PC-3 (cell line): ENCODE data around the gene HILPDA. TPM values are rescaled to one million over a fixed set of nuclear protein-coding genes. Genes with fewer than 3 reads are reported as not detected.

Source experiments
- ATAC-seq: fragments of 200-7000 bp; cut with Tn5 transposase; 2 replicates; pipeline ENCODE4 v1.9.1; 2020; ENCODE audit warnings: mild to moderate bottlenecking, moderate library complexity
- Bru-seq: library from RNA; stranded (reverse); fragments of 400-500 nt; gene quantifications from one replicate; lab custom pipeline; 2021; lab: Mats Ljungman, UMichigan
- BruChase-seq, 2 experiments: library from RNA; stranded (reverse); fragments of 400-500 nt; gene quantifications; one replicate each; lab custom pipeline; 2021; lab: Mats Ljungman, UMichigan
- BruUV-seq: library from RNA; stranded (reverse); fragments of 400-500 nt; replicated peaks from 2 replicates; lab custom pipeline; 2021; lab: Mats Ljungman, UMichigan
- CTCF ChIA-PET: fragments of 300-600 bp; sonication (Branson Sonifier 250); formaldehyde crosslinking; loops from one replicate; lab custom pipeline; 2022; ENCODE audit warnings: antibody characterized with exemption; lab: Charles Lee
- POLR2A ChIA-PET: fragments of 300-600 bp; sonication (Branson Sonifier 250); formaldehyde crosslinking; loops from one replicate; lab custom pipeline; 2022; ENCODE audit warnings: antibody characterized with exemption; ENCODE audit not compliant: unreplicated experiment; lab: Charles Lee
- DNase-seq: peaks from one replicate; pipeline ENCODE4 v3.0.0-alpha.2; 2015
- H2AFZ ChIP-seq: fragments of 300-600 bp; sonication (generic); 2 replicates; pipeline ENCODE4 v1.6.0; 2016; ENCODE audit warnings: antibody characterized with exemption, low read length
- H3F3A ChIP-seq: fragments of 300-600 bp; sonication (generic); one replicate; pipeline ENCODE4 v1.6.0; 2017; ENCODE audit warnings: antibody characterized with exemption, low read length, control low read depth, mild to moderate bottlenecking; ENCODE audit not compliant: unreplicated experiment
- H3K27ac ChIP-seq: fragments of 300-600 bp; sonication (generic); 2 replicates; pipeline ENCODE4 v1.5.1; 2016; ENCODE audit warnings: mild to moderate bottlenecking, low read length
- H3K27me3 ChIP-seq: fragments of 300-600 bp; sonication (generic); 2 replicates; pipeline ENCODE4 v1.6.1; 2016; ENCODE audit warnings: low read length, mixed read lengths
- H3K36me3 ChIP-seq: fragments of 300-600 bp; sonication (generic); 2 replicates; pipeline ENCODE4 v1.6.1; 2016; ENCODE audit warnings: low read depth, mixed run types, low read length, mixed read lengths
- H3K4me1 ChIP-seq: fragments of 300-600 bp; sonication (generic); 2 replicates; pipeline ENCODE4 v1.5.1; 2016; ENCODE audit warnings: low read length; ENCODE audit not compliant: insufficient read depth
- H3K4me2 ChIP-seq: fragments of 300-600 bp; sonication (generic); 2 replicates; pipeline ENCODE4 v1.6.0; 2016; ENCODE audit warnings: low read length
- H3K4me3 ChIP-seq: fragments of 300-600 bp; sonication (generic); 2 replicates; pipeline ENCODE4 v1.5.1; 2016; ENCODE audit warnings: mild to moderate bottlenecking, low read length, mixed read lengths
- H3K79me2 ChIP-seq: fragments of 300-600 bp; sonication (generic); 2 replicates; pipeline ENCODE4 v1.6.1; 2017; ENCODE audit warnings: low read length, mixed read lengths
- H3K9ac ChIP-seq: fragments of 300-600 bp; sonication (generic); 2 replicates; pipeline ENCODE4 v1.6.0; 2016; ENCODE audit warnings: mild to moderate bottlenecking, low read length
- H3K9me2 ChIP-seq: fragments of 300-600 bp; sonication (generic); replicated peaks from 2 replicates; pipeline ENCODE4 v1.6.1; 2016; ENCODE audit warnings: mixed run types, low read length, mixed read lengths
- H3K9me3 ChIP-seq: fragments of 300-600 bp; sonication (generic); 2 replicates; pipeline ENCODE4 v1.6.1; 2016; ENCODE audit warnings: low read length, mixed read lengths
- H4K20me1 ChIP-seq: fragments of 300-600 bp; sonication (generic); 2 replicates; pipeline ENCODE4 v1.6.1; 2016; ENCODE audit warnings: low read length, mixed read lengths
- CTCF ChIP-seq: fragments of 300-600 bp; sonication (generic); conservative IDR thresholded peaks from 2 replicates; pipeline ENCODE4 v1.5.1; 2017; ENCODE audit warnings: antibody characterized with exemption, low read depth, mild to moderate bottlenecking, low read length
- EZH2 ChIP-seq: fragments of 300-600 bp; sonication (generic); IDR thresholded peaks from one replicate; pipeline ENCODE4 v1.6.1; 2017; ENCODE audit warnings: antibody characterized with exemption, mild to moderate bottlenecking, low read length; ENCODE audit not compliant: unreplicated experiment
- EZH2phosphoT487 ChIP-seq: fragments of 300-600 bp; sonication (generic); IDR thresholded peaks from 2 replicates; pipeline ENCODE4 v1.6.1; 2018; ENCODE audit warnings: mild to moderate bottlenecking, antibody characterized with exemption, low read length, borderline replicate concordance
- intact Hi-C: fragments of 100-400 bp; cut with micrococcal nuclease; formaldehyde crosslinking; loops from 2 replicates; pipeline ENCODE4 v1.9.0; 2023
- long read RNA-seq: library from polyadenylated mRNA; unstranded; transcript quantifications from one replicate; pipeline ENCODE4 v2.0.0, GENCODE V29; 2021; ENCODE audit not compliant: unreplicated experiment
- total RNA-seq: library from RNA; depleted of rRNA; stranded (reverse); fragments of >200 nt; gene quantifications from 2 replicates; pipeline ENCODE4 v1.2.3, GENCODE V29; 2014; rRNA removed

The HILPDA gene, protein sequence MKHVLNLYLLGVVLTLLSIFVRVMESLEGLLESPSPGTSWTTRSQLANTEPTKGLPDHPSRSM
- total RNA-seq (25.7 and 29.1 TPM in 2 replicates), Bru-seq, nascent RNA (percentile 93 among the genes with signal in this experiment), BruChase-seq, experiment 1, labeled RNA remaining after a 6-hour chase (percentile 93 among the genes with signal in this experiment), BruChase-seq, experiment 2, labeled RNA remaining after a 2-hour chase (percentile 96 among the genes with signal in this experiment)
- long read RNA-seq, transcript HILPDA-201 (2 exons, 1,349 nt), result major isoform, 47 of 56 reads
- long read RNA-seq, transcript HILPDA-202 (2 exons, 785 nt), result minor isoform, 8 of 56 reads
- long read RNA-seq, partial matches to known transcripts, result 0 of 56 reads
- long read RNA-seq, other reads (novel, unspliced or antisense), result 1 of 56 reads

DNA sequence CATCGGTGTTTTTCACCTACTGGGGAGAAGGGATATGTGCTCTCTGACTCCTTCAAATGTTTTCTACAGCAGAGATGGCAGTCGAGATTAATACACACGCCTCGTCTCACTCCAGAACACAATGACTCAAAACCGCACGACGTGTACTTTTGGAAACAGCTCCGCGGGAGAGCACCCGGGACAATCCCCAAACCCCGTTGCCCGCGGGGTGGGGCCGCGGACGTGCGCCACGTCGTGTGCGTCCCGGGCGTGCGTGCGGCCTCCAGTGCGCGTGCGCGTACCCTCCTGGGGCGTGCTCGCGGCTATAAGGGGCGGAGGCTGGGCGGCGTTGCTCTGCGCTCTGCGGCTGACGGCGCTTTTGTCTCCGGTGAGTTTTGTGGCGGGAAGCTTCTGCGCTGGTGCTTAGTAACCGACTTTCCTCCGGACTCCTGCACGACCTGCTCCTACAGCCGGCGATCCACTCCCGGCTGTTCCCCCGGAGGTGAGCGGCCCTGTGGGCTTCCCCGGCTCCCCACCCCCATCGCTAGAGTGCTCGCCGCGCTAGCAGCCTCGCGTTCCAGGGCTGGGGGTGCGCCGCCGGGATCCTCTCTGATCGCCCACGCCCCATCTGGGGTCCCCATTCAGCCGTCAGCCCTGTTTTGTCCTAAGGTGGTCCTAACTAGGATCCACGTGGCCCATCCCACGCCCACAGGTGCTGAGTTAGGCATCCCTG, at the start of gene HILPDA:
TSS of gene HILPDA (plus strand) at position 336 of the 712 bp plus-strand sequence. CDS start 1,391 bp downstream, outside the sequence.
- Histone ChIP-seq H3K4me2 (peak within 1 kb of the TSS; percentile 94), H3F3A (no peaks in the 10 kb centered on the region), H3K36me3 (peaks cover 14% of the 10 kb centered on the region; the same call in 1 of the 2 replicates), H3K4me1 (peaks cover 28% of the 10 kb centered on the region), H2AFZ (peak within 1 kb of the TSS; percentile 90), H4K20me1 (peaks cover 16% of the 10 kb centered on the region), H3K27me3 (no peaks in the 10 kb centered on the region), H3K9me3 (no peaks in the 10 kb centered on the region), H3K79me2 (peaks cover 46% of the 10 kb centered on the region), H3K4me3 (peak within 1 kb of the TSS; percentile 97), H3K9me2 (no peaks in the 10 kb centered on the region), H3K9ac (peak within 1 kb of the TSS; percentile 90), H3K27ac (peak within 1 kb of the TSS; percentile 69)
- CTCF ChIA-PET, result no interaction called here
- intact Hi-C loops, result no loop called here
- peak; percentile 96 for DNase-seq
- peak; percentile 90 for ATAC-seq
- TSS peak; percentile 72 for BruUV-seq
- TF ChIP-seq EZH2phosphoT487 (peak; percentile 97), CTCF (no peak), EZH2 (no peak)
- POLR2A ChIA-PET, result interaction anchor here (0.6 kb wide), 1 partner anchor 407 kb away, joined by 4 read pairs; the partner anchor contains the start of gene ATP6V1F

GRCh38 chr7:128406314-128407232, 49.1 kb upstream of the HILPDA start:
- no TSS peak for BruUV-seq
- H3K9me3 ChIP-seq, result no peaks in the 10 kb centered on the region
- no peaks in the 10 kb centered on the region for H3K27me3 ChIP-seq
- peaks cover 39% of the 10 kb centered on the region for H3K79me2 ChIP-seq
- H3K4me2 ChIP-seq, result peak overlapping the region; percentile 64; the same call in 1 of the 2 replicates
- DNase-seq (no peak), ATAC-seq (no peak)
- ChIA-PET POLR2A (interaction anchor here (1.0 kb wide), 1 partner anchor 10 kb away, joined by 3 read pairs; no protein-coding TSS in a partner anchor), CTCF (no interaction called here)
- no peak overlapping the region for H3K9ac ChIP-seq
- H3K9me2 ChIP-seq, result no peaks in the 10 kb centered on the region
- peaks cover 20% of the 10 kb centered on the region for H3K4me1 ChIP-seq
- intact Hi-C loops, result no loop called here
- no peak for TF ChIP-seq EZH2phosphoT487
- TF ChIP-seq EZH2, result no peak
- no peak for TF ChIP-seq CTCF
- no peak overlapping the region for H3K27ac ChIP-seq
- no peak overlapping the region for H2AFZ ChIP-seq
- H3K4me3 ChIP-seq, result no peak overlapping the region
- peaks cover 10% of the 10 kb centered on the region; the same call in 1 of the 2 replicates for H4K20me1 ChIP-seq
- H3F3A ChIP-seq, result no peaks in the 10 kb centered on the region
- peaks cover 9% of the 10 kb centered on the region; the same call in 1 of the 2 replicates for H3K36me3 ChIP-seq
